Testis (tissue), 2 donors: ENCODE results near the gene DLG2.

Experiments
- POLR2A ChIP-seq: fragments of 450-650 bp; IDR thresholded peaks from one replicate; pipeline ENCODE4 v1.6.1; 2017; ENCODE audit warnings: antibody characterized with exemption, mild to moderate bottlenecking, moderate library complexity
- TF ChIP-seq, protein P1 (sequence below), 3 experiments: fragments of 450-650 bp in 2 of 3; fragments of 200-600 bp in 1 of 3; sonication (generic) in 1 of 3; IDR thresholded peaks; one replicate each; pipeline ENCODE4 v1.5.1; 2016 to 2019; ENCODE audit warnings: antibody characterized with exemption in 3 of 3, mild to moderate bottlenecking in 2 of 3, moderate library complexity in 1 of 3

DNA sequence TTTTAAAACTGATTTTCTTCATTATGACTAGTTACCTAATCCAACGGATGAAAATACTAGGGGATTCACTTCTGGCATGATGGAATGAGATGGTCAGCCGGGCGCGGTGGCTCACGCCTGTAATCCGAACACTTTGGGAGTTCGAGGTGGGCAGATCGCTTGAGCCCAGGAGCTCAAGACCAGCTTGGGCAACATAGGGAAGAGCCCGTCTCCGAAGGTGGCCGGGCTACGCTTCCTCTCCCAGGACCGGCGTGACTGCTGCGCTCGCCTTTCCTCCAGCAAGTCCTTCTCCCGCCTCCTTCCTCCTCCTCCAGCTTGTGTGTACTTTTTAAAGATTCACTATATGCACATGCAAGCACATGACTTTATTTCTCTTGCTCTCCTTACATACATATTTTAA, 1835.6 kb downstream of the DLG2 start:
- TF ChIP-seq, protein P1, sequence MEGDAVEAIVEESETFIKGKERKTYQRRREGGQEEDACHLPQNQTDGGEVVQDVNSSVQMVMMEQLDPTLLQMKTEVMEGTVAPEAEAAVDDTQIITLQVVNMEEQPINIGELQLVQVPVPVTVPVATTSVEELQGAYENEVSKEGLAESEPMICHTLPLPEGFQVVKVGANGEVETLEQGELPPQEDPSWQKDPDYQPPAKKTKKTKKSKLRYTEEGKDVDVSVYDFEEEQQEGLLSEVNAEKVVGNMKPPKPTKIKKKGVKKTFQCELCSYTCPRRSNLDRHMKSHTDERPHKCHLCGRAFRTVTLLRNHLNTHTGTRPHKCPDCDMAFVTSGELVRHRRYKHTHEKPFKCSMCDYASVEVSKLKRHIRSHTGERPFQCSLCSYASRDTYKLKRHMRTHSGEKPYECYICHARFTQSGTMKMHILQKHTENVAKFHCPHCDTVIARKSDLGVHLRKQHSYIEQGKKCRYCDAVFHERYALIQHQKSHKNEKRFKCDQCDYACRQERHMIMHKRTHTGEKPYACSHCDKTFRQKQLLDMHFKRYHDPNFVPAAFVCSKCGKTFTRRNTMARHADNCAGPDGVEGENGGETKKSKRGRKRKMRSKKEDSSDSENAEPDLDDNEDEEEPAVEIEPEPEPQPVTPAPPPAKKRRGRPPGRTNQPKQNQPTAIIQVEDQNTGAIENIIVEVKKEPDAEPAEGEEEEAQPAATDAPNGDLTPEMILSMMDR (IDR thresholded peaks at IDR 0.05): no peak
- no peak for TF ChIP-seq POLR2A
